Putamen (tissue), 1 donor: Measurements from ENCODE around the gene TMEM18.

Source experiments
- DNase-seq: peaks from one replicate; pipeline ENCODE4 v3.0.0-alpha.2; 2016; ENCODE audit warnings: low spot score

TMEM18 gene

DNA sequence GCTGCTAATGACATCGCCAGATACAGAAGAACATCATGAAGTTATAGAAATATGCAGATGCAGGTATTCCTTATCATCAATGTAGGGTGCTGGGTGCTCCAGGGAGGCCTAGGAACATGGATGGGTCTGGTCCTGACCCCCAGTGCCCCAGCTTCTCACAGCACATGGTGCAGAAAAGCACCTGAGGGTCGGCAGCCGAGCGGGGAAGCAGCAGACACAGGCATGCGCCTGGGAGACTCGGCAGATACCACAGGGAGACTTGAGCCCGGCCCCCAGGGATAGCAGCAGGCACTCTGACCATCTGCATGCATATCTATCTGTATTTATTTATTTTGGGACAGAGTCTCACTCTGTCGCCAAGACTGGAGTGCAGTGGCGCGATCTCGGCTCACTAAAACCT, 43.2 kb downstream of the TMEM18 start:
- no peak for DNase-seq

DNA sequence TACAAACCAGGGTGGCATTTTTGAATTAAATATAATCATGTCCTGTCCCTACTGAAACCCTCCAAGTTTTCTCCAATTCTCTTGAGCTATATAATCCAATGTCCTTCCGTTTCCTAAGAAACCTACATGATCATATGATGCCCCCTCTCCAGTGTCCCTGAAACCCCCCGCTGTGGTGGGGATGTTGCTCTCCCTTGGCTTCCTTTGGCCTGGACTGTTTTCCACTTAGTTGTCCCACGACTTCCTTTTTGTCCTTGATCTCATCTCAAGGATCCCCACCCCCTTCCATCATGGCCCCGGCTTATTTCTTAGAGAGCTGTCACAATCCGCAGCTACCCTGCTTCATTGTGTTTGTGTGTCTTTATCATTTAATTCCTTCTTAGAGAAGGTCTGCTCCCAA, 43.8 kb downstream of the TMEM18 start:
- no peak for DNase-seq

DNA sequence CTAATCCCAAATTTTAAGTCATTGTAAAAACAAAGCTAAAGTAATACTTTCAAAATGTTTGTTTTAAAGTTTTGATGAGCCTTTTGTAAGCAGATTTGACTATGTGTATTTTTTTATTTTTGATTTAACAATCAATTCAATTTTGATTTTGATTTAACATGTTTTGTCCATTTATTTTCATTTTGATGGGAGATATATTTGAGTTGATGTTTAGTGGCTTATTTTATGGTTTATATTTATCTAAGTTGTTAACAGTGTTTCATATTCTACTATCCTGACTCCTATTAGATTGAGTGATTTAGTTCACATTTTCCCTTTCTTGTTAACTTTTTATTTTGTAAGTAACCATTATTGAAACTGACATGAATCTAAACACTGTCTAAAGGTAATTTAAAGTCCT, 44.7 kb downstream of the TMEM18 start:
- no peak for DNase-seq

DNA sequence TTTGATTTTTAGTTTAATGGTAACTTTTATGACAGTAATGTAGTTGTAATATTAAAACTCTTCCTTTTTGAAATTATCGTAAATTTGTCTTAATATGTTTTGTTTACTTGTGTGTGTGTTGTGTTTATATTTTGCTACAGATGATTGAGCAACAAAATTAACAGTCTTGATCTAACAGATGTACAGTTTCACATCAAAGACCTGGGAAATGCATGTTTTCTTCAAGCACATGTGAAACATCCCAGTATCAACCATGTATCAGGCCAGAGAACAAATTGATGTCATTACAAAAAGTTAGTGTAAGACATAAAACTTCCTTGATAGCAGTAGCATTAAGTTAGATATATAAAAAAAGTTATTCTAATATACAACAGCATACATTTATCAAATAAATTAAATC, 45.5 kb downstream of the TMEM18 start:
- DNase-seq, result no peak

DNA sequence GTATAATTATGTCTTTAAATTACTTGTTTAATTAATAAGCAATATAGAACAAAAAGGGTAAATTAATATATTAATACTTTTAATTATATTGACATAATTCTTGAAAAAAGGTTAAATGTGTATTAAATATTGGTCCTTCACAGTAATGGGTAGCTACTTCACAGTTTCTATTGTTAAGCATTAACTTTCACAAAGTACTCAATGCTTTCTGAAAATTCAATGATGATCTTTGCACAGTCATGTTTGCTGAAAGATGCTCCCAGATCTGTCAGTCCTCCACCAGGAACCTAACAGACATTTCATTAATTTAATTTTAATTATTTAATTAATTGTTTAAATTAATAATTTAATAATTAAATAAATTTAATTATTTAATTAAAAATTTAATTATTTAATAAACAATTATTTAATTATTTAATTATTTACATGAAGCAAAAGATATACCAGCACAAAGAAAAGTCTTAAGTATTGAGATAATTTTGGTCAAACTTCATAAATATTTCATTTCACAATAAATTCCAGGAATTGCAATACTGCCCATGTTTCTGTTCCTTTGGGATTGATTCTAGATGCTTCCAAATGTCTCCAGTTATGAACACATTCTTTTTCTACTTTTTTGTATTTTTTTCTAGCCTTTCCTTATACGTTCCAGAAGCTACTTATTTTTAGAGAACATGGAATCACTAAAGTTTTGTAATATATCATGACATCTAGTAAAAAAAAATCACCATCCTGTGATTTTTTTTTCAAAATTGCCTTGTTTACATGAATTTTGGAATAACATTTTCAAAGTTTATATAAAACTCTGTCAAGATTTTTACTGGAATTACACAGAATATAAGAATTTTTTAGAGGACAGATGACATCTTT, 46.5 kb downstream of the TMEM18 start:
- DNase-seq, result no peak

DNA sequence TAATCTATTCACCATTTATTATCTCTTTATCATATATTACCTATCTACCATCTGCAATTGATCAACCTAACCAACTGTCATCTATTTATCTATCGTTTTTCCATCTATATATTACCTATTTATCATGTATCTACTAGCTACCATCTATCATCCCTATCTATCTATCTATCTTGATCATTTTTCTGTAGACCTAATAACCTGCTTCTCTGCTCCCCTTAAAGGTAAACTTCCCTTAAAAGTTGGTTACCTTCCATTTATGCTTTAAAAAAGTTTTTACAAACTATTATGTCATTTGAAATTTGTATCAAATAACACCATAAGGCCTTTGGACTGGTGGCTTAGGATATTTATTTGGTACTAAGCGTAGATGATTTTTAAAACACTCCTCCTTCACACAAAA, 47.2 kb downstream of the TMEM18 start:
- no peak for DNase-seq

DNA sequence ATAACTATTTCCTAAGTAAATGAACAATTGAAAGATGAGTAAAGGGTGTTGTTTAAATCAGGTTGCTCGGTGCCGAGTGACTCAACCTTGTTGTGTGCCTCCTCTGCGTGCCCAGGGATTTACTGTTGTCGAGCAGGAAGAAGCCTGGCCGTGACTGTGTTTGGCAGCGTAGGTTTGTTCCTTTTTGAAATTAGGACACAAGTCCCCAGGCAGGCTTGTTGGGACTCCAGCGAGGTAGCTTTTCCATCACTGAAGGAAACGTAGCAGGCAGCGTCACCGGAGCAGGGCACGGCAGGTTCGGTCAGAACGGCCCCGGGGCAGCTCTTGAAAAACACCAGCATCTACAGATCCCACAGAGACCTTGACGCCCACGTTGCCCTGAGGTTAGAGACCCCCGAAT, 48.6 kb downstream of the TMEM18 start:
- no peak for DNase-seq

DNA sequence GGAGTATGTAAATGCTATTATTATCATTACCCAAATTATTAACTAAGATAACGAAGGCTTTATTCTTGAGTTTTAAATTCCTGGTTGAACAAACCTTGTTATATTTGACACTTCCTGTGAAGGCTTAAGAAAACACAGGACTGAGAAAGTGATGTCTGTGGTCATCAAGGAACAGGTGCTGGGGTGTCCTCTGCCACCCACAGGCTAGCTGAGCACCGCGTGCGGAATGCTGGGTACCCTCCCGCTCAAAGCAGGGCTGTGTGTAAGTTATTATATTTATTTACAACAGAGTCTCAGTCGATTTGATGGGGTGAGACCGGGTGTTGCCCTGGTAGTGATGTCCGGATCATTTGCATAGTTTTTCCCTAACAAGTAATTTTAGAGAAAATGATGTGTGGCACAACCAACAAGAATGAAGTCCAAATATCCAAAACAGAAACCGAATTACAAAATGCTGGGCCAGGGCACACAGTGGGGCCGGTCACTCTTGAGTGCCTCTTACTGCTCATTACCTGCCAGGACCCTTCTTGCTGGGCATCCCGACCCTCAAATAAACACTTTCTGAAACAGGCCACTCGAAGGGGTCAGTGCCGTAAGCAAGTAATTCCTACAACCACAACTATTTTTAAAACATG, 49.2 kb downstream of the TMEM18 start:
- no peak for DNase-seq

DNA sequence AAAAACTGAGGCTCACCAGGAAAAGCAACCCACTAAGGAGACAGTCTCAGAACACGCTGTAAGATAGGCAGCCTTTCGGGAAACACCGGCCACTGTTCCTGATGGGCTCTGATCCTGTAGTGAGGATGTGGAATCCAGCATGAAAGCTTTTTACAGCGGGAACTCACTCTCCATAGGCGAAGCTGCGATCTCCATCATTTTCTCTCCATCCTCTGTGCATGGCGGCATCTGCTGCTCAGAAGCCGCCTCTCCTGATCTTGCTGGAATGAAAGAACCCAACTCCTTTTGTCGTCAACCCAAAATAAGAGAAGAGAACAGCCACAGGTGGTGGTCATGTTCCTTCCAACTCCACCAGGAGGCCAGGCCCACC, 49.9 kb downstream of the TMEM18 start:
- no peak for DNase-seq

DNA sequence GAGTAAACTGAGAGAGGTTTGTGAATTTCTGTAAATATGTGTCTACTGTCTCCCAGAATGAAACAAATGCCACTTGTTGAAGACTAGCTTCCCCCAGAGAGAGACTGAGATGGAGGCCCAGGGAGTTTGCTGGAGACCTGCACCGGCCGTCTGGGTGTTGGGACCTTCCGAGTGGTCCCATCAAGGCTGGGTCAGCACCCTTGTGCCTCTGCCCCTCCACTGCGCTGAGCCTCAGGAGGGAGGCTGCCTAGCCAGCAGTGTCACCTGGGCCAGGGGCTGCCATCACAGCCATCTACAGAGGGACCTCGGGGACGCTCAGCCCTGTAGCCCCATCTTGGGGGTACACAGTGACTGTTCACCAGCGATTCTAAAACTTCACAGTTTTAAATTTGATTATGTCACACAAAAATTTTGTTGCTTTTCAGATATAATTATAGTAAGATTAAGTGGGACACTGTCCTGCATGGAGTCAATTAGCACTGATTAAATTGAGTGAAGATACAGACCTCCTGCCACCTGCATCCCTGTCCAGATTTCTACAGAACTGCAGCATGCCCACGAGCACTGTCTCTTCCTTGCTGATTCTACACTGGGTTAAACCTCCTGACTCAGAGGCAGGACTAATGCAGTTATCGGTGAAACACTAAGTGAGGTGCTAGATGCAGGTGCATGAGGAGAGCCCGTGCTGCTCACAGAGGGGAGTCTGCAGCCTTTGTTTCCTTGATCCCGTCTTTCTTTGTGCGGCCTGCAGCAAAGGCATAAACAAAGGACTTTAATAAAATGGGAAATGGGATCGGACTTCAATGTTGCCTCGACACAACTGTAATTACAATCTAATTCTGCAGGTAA, 50.5 kb downstream of the TMEM18 start:
- no peak for DNase-seq

DNA sequence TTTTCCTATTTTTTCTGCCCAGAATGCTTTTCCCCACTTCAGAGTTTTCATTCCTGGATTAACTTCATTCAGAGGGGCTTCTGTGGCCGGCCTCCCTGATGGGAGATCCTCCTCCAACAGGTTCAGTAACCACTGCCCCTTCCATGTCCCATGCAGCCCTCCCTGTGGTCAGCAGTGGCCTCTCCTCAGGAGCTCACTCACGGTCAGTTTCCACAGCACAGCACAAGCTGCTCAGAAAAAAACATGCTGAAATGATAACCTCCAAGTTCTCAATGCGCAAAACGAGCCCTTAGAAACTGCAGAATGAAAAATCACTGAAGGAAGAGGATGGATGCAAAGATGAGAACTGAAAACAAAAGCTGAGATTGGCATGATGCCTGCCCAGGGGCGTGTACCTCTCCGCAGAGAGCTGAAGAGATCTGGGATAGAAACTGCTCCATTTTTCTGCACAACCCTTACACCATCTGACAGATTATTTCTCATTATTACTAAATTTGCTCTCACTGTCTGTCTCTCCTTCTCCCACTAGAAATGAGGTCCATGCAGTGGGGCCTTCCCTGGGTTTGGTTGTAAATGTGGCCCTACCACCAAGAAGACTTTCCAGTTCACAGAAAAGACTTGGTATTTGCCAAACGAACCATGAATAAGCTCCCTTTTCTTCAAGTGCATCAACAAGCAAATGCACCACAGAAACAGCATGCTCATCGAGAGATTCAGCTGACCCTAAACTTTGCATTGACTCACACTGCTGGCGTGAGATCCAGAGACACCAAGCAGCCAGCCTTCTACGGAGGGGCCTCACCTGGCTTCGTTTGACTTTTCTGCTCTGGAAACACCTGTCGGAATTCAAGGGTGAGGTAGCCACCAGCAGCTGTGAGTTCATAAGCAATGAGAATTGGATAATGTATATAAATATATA, 51.5 kb downstream of the TMEM18 start:
- no peak for DNase-seq

DNA sequence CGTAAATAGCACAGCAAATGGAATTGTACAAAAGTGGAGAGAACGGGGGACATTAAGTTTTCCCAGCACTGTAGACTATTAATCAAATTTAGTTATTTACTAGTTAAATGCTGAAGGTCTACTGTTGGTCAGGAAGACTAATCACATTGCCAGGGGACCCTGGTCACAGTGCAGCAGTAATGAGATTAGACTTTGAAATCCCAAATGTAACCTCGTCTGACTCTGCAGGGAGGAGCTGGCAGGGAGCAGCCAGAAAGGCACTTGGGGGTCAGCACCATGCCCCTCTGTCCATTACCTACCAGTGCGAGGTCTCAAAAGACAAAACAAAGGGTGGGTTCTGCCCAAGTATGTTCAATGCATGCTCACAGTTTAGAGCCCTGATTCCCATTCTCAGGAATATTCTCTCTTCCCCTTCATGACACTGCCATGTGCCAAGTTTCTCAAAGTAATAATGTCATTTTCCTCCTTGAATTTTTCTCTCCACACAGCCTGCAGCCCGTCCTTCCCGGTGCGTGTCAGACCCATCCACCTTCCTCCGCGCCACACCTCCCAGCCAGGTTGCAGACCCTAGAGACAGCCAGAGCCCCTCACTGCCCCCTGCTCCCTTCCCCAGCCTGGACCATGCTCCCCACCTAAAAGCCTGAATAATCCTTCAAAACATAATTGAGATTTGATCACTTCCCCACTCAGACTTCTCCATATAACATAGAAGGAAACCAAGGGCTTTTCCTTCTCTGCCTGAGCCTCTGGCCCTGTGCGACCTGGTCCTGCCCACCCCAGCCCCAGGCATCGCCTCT, 52.5 kb downstream of the TMEM18 start:
- no peak for DNase-seq

DNA sequence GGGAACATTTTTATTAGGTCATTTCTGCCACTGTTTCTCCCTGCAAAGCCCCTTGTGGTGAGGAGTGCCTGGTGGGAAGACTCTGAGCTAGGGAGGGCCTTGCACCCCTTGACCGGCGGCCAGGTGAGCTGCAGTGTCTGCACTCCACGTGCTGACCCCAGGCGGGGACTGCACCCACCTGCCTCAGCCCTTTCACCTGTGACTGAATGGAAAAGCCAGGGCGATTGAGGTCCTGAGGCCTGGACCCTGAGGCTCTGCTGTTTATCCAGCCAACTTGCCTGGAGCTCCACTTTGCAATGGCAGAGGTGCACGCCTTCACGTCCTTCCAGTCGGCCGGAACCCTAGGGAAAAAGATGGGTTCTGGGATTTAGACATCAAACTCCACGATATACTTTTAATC, 53.1 kb downstream of the TMEM18 start:
- DNase-seq, result no peak

DNA sequence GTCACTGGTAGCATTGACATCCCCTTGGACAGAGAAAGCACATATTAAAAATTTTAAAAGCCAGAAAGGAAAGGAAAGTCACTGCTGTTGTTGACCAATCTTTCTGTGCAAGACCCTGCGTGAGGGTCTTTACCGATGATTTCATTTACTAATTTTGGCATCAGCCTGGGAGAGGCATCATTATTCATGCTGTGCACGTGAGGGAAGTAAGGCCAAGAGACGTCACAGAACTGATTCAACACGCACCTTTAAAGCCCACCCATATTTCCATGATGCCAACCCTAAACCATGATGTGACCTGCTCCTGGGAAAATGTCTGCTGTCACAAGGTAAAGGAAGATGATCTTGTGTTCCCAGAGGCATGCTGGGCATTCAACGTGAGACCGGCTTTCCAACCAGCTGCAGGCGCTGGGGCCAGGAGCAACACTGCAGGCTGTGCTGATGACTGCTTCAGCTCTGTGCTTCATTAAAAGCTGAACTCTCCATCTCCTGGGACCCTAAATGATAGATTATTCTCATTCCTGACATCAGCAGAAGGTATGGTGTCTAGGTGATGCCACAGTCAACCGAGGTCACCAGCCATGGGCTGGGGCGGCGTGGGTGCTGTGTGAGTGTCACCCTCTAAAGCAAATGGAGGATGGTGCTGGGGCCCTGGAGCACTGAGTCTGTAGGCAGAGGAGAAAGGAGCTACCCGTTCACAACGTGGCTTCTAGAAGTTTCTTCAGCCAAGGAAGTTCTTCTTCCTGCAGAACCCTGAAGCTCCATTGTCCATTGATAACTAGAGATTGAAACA, 53.9 kb downstream of the TMEM18 start:
- DNase-seq, result no peak

DNA sequence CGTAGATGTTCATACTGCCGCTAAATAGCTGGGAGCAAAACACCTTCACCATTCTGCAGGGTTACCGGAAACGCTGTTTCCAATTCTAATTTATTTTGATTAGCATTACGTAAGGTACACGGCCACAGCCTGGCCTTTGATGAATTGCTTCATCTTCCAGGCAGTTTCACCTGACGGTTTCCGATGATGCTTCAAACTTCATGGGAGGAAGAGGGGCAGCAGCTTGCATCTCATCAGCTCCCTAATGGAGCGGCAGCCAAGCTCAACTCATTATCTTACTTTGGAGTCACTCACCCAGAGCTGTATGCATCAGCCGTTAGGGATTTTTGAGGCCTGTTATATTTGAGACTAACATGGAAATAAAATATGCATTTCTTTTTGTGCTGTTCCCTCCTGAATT, 54.8 kb downstream of the TMEM18 start:
- DNase-seq, result no peak

DNA sequence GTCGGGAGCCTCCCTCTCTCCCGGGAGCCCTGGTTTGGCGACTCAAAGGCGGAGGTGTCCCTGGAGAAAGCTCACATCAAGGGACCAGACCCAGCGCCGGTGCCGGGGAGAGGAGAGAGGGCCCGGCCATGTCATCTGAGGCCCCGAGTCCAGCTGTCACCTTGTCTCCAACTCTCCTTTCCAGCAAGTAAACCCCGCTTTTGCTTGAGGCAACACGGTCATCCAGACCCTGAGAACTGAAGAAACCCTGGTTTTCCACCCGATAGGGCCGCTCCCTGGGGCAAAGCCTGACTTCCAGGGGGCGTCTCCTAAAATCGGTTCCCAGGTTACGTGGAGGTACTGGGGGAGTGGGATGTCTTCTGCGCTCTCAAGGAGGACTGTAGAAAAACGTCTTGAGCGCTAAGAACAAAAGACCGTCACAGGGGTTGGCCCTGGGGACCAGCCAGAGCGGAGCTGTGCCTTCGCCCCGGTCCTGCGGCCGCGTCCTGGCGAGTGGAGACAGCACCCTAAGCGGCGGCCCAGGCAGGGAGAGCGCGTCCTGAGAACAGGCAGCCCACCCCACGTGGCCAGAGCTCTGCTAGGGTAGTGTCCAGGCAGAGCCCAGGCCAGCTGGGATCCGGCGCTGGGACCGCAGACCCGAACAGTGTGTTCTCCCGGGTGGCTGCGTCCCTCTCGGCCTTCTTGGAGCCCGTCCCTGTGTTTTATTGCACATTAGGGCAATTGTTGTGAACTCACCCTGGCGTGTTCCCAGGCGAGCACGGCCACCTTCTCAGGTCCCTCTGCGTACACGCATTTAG, 55.7 kb downstream of the TMEM18 start:
- no peak for DNase-seq

DNA sequence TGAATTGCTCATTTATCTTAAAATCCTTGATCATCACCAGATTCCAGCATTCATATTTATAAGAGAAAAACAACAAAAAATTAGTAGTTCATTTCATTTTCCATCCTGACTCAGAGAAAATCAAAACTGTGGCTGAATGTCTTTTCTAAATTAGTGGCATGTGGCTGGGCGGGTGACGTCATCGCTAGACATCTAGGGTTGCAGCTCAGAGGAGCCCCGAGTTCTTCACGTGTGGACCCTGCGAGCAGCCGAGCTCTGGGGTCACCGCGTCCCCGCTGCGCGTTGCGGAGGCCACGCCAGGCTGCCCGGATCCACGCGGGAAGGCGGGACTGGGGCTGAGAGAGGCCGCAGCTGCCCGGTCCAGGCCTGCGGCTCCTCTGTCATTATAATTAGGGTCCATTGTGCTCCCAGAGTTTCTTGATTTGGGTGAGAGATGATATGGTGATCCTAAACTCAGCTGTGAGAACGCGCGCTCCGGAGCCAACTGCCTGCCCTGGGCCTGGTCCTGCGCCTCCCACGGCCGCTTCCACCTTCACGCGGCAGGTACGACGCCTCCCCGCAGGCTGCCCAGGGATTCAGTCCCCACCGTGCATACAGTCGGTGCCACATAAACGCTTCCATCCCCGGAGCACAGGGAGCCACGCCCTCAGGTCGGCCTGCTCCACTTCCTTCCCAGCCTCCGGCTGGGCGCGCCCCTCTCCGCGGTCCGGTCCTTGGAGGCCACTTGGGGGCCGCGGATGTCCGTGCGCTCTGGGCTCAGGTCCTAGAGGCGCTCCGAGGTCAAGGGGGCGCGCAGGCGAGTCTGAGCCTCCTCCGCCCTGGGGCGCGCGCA, 56.5 kb downstream of the TMEM18 start:
- no peak for DNase-seq

DNA sequence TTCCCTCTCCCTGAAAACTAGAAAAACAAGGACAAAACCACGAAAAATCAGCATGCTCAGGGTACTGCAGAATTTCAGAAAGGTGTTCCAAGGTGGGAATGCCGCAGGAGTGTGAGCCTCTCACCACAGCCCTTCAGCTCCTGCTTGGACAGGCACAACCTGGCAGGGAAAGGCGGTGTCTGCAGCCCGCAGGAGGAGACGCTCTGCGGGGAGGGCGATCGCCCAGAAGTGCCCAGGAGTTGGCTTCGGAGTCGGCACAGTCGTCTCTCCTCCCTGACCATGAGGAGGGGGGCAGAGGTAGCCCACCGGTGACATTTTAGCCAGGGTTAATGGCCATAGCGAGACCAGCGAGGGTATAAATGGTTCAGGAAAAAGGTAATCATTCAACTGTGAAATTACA, 57.2 kb downstream of the TMEM18 start:
- DNase-seq, result no peak
